ENCODE data around the gene LSM11.
"Not testable (repeated sequence)": the region's sequence is repeated elsewhere in the genome, so short reads cannot be mapped to it uniquely, and the experiment has no call there.

Gene LSM11

DNA sequence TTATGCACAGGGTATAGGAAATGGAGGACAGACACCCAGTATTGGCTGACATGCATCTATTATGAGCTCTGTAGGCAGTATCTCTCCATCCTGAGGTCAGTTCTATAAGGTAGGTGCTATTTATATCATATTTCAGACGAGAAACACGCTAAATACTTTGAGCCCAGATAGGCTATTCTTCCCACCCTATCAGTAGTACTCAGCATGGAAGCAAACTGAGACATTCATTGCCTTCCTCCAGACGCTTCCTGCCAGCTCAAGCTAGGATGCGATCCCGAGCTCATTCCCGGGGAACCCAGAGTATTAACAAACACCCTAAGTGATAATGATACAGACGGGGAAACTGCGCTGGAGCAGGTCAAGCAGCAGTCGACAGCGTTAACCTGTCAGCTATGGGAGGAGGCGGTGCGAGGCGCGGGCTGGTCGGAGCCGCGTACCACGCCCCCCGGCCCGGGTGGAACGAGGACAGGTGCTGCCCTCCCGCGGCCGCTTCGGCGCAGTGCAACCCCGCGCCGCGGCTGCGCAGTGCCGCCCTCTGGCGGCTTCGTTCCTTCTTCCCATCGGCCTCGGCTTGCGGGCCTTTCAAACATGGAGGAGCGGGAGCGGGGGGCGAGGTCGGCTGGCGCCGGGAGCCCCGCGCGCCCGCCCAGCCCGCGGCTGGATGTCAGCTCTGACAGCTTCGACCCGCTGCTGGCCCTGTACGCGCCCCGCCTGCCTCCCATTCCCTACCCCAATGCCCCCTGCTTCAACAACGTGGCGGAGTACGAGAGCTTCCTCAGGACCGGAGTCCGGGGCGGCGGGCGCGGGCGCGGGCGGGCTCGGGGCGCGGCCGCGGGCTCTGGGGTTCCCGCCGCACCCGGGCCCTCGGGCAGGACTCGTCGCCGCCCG, at the start of gene LSM11:
Gene LSM11 (plus strand): TSS at position 550 of the 888 bp plus-strand sequence. CDS start 39 bp downstream, at position 589.
- no peak for FAIRE-seq

- not testable (repeated sequence) for FAIRE-seq
Measured at GRCh38 chr5:157693816-157694215, 49.7 kb upstream of the LSM11 start.

DNA sequence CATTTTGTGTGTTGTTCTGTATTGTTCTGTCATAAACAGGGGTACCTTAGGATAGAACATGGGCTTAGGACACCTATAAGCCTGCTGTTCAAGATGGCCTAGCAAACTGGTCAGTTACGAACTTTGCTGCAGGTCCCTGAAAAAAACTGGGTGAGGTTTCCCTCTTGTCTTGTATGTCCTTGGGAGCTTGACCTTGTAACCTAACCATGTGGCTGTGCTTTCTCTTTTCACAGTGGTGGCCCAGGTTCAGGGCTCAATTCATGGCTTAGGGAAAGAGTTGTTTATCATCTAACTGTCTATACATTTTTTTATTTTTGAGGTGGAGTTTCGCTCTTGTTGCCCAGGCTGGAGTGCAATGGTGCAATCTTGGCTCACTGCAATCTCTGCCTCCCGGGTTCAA, 47.4 kb upstream of the LSM11 start:
- not testable (repeated sequence) for FAIRE-seq

DNA sequence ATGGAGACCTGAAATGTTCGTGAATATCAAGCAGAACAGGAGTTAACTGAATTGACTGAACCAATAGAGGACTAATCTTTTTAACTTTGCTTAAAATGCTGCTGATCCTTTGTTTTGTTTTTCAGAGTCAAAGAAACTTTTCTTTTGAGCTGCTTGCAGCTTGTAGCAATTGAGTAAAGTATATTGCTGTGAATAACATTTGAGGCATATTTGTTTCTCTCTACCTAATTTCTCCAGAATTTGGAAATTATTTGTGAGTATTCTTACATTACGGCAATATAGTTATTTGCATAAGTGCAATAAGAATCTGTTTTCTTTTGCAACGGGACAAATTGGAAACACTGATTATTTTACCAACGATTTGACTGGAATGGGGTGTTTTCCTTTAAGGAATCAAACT, 44.8 kb upstream of the LSM11 start:
- not testable (repeated sequence) for FAIRE-seq

GRCh38 chr5:157703736-157704135, 39.8 kb upstream of the LSM11 start:
- no peak for FAIRE-seq

DNA sequence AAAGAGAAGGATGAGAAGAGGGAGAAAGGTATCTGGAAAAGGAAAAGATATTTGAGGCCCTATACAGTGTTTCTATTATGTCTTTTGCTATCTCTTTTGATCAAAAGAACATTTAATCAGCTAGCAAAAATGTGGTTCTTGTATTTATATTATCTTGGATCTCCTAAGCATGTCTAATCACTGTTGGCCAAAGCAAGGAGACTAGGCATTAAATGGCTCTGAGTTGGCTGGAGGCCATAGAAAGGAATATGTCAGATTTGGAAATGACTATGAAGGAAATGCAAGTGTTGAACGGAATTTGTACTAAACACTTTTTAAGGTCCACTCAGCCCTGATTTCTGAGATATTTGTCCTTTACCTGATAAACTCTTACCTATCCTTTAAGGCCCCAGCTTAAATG, 34.6 kb upstream of the LSM11 start:
- FAIRE-seq: no peak

GRCh38 chr5:157709346-157709745, 34.2 kb upstream of the LSM11 start:
- no peak for FAIRE-seq

DNA sequence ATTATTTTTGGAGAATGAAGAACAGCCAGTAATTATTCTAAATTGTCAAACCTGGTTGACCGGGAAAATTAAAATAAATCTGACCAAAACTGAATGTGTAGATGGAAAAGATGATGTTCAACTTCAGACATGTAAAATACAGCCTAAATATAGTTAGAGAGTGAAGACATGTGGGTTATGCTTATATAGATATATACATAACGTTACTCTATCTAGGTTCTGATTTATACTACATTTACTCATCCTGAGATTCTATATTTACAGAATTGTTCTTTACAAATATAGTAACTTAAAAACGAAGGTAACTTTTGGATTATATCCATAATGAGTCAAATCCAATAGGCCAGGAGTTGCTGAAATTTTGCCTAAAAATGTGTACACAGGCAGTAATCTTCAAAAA, 33.1 kb upstream of the LSM11 start:
- FAIRE-seq: no peak

GRCh38 chr5:157710882-157711281, 32.6 kb upstream of the LSM11 start:
- FAIRE-seq: no peak

DNA sequence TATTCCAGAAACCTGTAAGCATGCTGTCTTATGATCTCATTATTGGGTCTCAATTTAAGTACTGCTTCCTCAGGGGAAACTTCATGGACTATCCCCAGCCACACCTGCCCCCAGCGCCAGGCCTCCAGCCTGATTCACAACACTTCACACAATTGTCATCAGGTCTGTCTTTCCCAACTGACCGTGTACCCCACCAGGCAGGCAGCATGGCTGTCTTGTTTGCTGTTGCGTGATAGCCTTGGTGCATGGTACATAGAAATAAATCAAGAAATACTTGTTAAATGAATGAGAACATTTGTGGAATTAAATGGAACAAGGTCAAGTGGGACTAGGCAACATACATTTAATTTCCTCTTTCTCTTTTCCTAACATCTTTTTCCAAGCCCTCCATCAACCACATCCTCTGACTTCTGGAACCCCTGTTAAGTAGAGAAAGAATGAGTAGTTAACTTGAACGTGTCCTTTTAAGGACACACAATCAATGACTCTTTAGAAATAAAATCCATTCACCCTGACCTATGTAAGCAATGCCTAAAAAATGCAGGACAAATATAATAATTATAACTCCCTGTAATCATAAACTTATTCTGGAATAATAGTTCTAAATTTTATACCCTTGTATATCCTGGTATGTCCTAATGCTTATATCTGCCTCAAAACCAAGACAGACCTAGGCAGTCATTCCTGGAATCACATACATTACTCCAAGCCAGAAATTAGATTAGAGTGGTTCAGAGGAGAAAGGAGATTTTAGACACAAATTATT, 29.5 kb upstream of the LSM11 start:
- no peak for FAIRE-seq

- FAIRE-seq: no peak
Measured at GRCh38 chr5:157714596-157714864, 29.0 kb upstream of the LSM11 start.

- peak; percentile 55 for FAIRE-seq
Measured at GRCh38 chr5:157718519-157718918, 25.0 kb upstream of the LSM11 start.

DNA sequence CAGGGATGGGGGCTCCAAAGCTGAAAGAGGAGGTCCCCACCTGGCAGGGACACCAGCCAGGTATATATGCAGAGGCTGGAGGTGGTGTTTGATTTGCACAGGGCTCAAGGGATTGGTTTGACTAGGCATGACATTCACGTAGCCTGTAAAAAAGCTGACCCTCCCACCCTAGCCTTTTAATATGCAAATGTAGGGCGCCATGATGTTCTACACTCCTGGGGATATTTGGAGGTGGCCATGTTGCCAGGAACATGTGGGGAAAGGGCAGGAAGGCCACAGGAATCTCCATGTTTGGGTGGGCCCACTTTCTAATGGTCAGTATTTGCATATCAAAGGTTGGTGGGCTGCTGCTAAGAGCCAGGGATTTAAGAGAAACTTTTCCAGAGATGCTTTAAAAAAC, 24.3 kb upstream of the LSM11 start:
- no peak for FAIRE-seq

DNA sequence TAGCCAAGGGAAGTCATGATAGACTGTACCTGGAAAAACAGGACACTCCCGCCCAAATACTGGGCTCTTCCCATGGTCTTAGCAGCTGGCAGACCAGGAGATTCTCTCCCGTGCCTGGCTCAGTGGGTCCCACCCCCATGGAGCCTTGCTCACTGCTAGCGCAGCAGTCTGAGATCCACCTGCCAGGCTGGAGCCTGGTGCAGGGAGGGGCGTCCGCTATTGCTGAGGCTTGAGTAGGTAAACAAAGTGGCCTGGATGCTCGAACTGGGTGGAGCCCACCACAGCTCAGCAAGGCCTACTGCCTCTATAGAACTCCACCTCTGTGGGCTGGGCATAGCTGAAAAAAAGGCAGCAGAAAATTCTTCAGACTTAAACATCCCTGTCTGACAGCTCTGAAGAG, 22.4 kb upstream of the LSM11 start:
- no peak for FAIRE-seq

- not testable (repeated sequence) for FAIRE-seq
Measured at GRCh38 chr5:157722895-157723294, 20.6 kb upstream of the LSM11 start.

GRCh38 chr5:157726607-157727006, 16.9 kb upstream of the LSM11 start:
- FAIRE-seq: not testable (repeated sequence)

DNA sequence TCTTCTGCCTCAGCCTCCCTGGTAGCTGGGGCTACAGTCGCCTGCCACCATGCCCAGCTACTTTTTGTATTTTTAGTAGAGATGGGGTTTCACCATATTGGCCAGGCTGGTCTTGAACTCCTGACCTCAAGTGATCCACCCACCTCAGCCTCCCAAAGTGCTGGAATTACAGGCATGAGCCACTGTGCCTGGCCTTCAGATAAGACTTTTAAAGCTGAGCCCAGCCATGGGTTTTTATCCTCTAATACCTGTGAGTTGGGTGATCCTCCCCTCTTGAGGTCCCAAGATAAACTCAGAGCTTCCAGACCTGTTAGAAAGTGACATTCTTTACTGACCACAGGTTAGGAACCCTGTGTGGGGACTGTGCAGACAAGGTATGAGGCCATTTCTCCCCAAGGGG, 15.7 kb upstream of the LSM11 start:
- FAIRE-seq: not testable (repeated sequence)

DNA sequence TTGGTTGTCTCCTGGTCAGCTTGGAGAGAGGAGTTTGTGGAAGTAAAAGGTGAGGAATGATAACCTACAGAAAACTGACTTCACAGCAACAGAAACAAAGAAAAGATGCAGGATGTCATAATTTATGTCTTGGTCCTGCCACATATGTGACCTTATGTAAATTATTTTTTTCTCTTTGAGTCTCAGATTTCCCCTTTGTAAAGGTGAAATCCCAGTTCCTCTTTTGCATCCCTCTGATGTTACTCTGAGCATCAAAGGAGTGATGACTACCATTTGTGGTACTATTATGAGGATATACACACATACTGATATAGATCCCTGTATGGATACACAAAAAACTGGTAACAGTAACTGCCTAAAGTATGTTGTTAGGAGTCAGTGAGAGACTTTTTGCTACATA, 13.7 kb upstream of the LSM11 start:
- FAIRE-seq: no peak

- FAIRE-seq: no peak
Measured at GRCh38 chr5:157730900-157731271, 12.6 kb upstream of the LSM11 start.

GRCh38 chr5:157731272-157732129, 12.0 kb upstream of the LSM11 start, which contains the start of gene THG1L:
Gene THG1L (plus strand): TSS chr5:157731420. CDS start chr5:157731441, 21 bp downstream.
- FAIRE-seq: peak; percentile 94

DNA sequence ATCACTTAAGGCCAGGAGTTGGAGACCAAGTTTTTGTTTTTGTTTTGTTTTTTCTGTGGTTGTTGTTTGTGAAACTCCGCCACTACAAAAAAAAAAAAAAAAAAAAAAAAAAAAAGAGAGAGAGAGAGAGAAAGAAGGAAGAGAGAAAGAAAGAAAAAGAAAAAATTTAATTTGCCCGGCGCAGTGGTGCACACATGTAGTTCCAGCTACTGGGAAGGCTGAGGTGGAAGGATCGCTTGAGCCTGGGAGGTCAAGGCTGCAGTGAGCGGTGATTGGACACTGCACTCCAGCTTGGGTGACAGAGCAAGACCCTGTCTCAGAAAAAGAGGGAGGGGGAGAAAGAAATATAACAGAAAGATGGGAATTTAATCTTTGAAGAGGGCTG, 11.4 kb upstream of the LSM11 start:
- FAIRE-seq: no peak

- no peak for FAIRE-seq
Measured at GRCh38 chr5:157732596-157733262, 10.8 kb upstream of the LSM11 start.

DNA sequence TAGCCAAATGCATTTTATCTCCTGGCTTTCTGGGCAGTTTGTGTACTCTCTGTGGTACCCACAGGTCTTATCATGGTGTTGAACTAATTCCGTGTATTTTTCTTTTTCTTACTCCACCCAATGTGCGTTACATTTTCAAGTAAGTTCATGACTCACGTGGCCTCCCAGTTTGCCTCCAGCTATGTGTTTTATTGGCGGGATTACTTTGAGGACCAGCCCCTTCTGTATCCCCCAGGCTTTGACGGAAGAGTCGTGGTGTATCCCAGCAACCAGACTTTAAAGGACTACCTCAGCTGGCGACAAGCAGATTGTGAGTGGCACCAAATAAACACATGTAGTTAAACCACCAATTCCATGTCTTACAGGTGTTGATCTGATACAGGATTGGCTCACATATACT, 9.1 kb upstream of the LSM11 start:
- no peak for FAIRE-seq
